IMR-90 (cell line): ENCODE measurements around the gene SRC. TPM values are rescaled to one million over a fixed set of nuclear protein-coding genes. Genes with fewer than 3 reads are reported as not detected.

Experiments used
- ATAC-seq: fragments of 200-7000 bp; cut with Tn5 transposase; 2 replicates; pipeline ENCODE4 v1.9.1; 2020; ENCODE audit warnings: low read depth, mild to moderate bottlenecking, moderate library complexity
- BruUV-seq: library from RNA; stranded (reverse); fragments of 400-500 nt; replicated peaks from 2 replicates; lab custom pipeline; 2021; lab: Mats Ljungman, UMichigan
- CTCF ChIA-PET: fragments of 300-600 bp; formaldehyde crosslinking; extraction: SDS; loops from one replicate; lab custom pipeline; 2021; ENCODE audit warnings: antibody characterized with exemption; lab: Yijun Ruan, JAX
- POLR2A ChIA-PET: fragments of 300-600 bp; sonication (Branson Sonifier 250); formaldehyde crosslinking; loops from one replicate; lab custom pipeline; 2022; ENCODE audit warnings: antibody characterized with exemption; ENCODE audit not compliant: unreplicated experiment; lab: Charles Lee
- DNase-seq: peaks from one replicate; pipeline ENCODE4 v3.0.0; 2013
- H2AFZ ChIP-seq: replicated peaks from 2 replicates; pipeline ENCODE3; 2013; ENCODE audit warnings: low read length, mild to moderate bottlenecking; ENCODE audit not compliant: poor library complexity
- H2AK5ac ChIP-seq: 2 replicates; pipeline ENCODE4 v1.6.1; 2013; ENCODE audit warnings: low read depth, low read length, inconsistent platforms
- H2AK9ac ChIP-seq: replicated peaks from 2 replicates; pipeline ENCODE3; 2013; ENCODE audit warnings: mild to moderate bottlenecking, low read depth, low read length, moderate library complexity; ENCODE audit not compliant: poor library complexity
- H2BK120ac ChIP-seq: 2 replicates; pipeline ENCODE4 v1.6.1; 2013; ENCODE audit warnings: low read depth, low read length, inconsistent platforms
- H2BK15ac ChIP-seq: 3 replicates; pipeline ENCODE4 v1.6.1; 2013; ENCODE audit warnings: low read depth, low read length, inconsistent platforms
- H2BK20ac ChIP-seq: 2 replicates; pipeline ENCODE4 v1.6.1; 2013; ENCODE audit warnings: low read depth, mild to moderate bottlenecking, inconsistent platforms, low read length, moderate library complexity
- H2BK5ac ChIP-seq: 2 replicates; pipeline ENCODE4 v1.6.1; 2013; ENCODE audit warnings: mild to moderate bottlenecking, low read depth, low read length, inconsistent platforms; ENCODE audit not compliant: poor library complexity, severe bottlenecking
- H3K14ac ChIP-seq: replicated peaks from 2 replicates; pipeline ENCODE4 v1.6.1; 2013; ENCODE audit warnings: low read depth, low read length, inconsistent platforms
- H3K18ac ChIP-seq: 2 replicates; pipeline ENCODE4 v1.6.1; 2013; ENCODE audit warnings: low read depth, low read length, control low read depth
- H3K23ac ChIP-seq: 2 replicates; pipeline ENCODE4 v1.6.1; 2013; ENCODE audit warnings: low read depth, low read length, inconsistent platforms
- H3K27ac ChIP-seq: 2 replicates; pipeline ENCODE4 v1.5.1; 2013; ENCODE audit warnings: mild to moderate bottlenecking, control low read depth, low read length; ENCODE audit not compliant: insufficient read depth
- H3K27me3 ChIP-seq: 2 replicates; pipeline ENCODE4 v1.6.1; 2013; ENCODE audit warnings: low read length; ENCODE audit not compliant: control insufficient read depth, insufficient read depth
- H3K36me3 ChIP-seq: 2 replicates; pipeline ENCODE4 v1.6.1; 2013; ENCODE audit warnings: low read length, mixed read lengths; ENCODE audit not compliant: control insufficient read depth, insufficient read depth
- H3K4ac ChIP-seq: 2 replicates; pipeline ENCODE4 v1.6.1; 2013; ENCODE audit warnings: low read depth, low read length, inconsistent platforms
- H3K4me1 ChIP-seq: 2 replicates; pipeline ENCODE4 v1.6.1; 2013; ENCODE audit warnings: low read length, mixed read lengths; ENCODE audit not compliant: control insufficient read depth, insufficient read depth
- H3K4me2 ChIP-seq: 2 replicates; pipeline ENCODE4 v1.6.1; 2013; ENCODE audit warnings: low read depth, mild to moderate bottlenecking, control low read depth, low read length, moderate library complexity
- H3K4me3 ChIP-seq: 2 replicates; pipeline ENCODE4 v1.5.1; 2013; ENCODE audit warnings: low read depth, mild to moderate bottlenecking, control low read depth, low read length, moderate library complexity; ENCODE audit not compliant: insufficient read depth
- H3K56ac ChIP-seq: 2 replicates; pipeline ENCODE4 v1.6.1; 2013; ENCODE audit warnings: low read length, inconsistent platforms; ENCODE audit not compliant: insufficient read depth; ENCODE audit errors: extremely low read depth
- H3K79me1 ChIP-seq, 2 experiments: 2 replicates each; pipeline ENCODE4 v1.6.1; 2013; ENCODE audit warnings: low read length in 2 of 2, inconsistent platforms in 1 of 2, low read depth in 1 of 2
- H3K9ac ChIP-seq: 2 replicates; pipeline ENCODE4 v1.6.1; 2013; ENCODE audit warnings: low read depth, low read length, control low read depth
- H3K9me1 ChIP-seq: 2 replicates; pipeline ENCODE4 v1.6.1; 2013; ENCODE audit warnings: low read length, inconsistent platforms; ENCODE audit not compliant: insufficient read depth
- H3K9me3 ChIP-seq: 2 replicates; pipeline ENCODE4 v1.6.1; 2013; ENCODE audit warnings: low read length; ENCODE audit not compliant: control insufficient read depth, insufficient read depth
- H4K20me1 ChIP-seq: 2 replicates; pipeline ENCODE4 v1.6.1; 2013; ENCODE audit warnings: low read length, inconsistent platforms; ENCODE audit not compliant: insufficient read depth
- H4K5ac ChIP-seq: 2 replicates; pipeline ENCODE4 v1.6.1; 2013; ENCODE audit warnings: mild to moderate bottlenecking, low read depth, low read length, control low read depth
- H4K8ac ChIP-seq, 2 experiments: 2 replicates each; pipeline ENCODE4 v1.6.1; 2013; ENCODE audit warnings: low read depth in 2 of 2, low read length in 2 of 2, control low read depth in 1 of 2, inconsistent platforms in 1 of 2
- H4K91ac ChIP-seq: 2 replicates; pipeline ENCODE4 v1.6.1; 2013; ENCODE audit warnings: low read depth, low read length, inconsistent platforms; ENCODE audit not compliant: insufficient read depth
- BHLHE40 ChIP-seq: fragments of 150-350 bp; IDR thresholded peaks from 2 replicates; pipeline ENCODE4 v1.6.1; 2016; ENCODE audit warnings: mild to moderate bottlenecking, low read depth, low read length
- CHD1 ChIP-seq: IDR thresholded peaks from 2 replicates; pipeline ENCODE4 v1.6.1; 2012; ENCODE audit warnings: low read depth, low read length, improper control_type of control experiment
- CTCF ChIP-seq: conservative IDR thresholded peaks from 2 replicates; pipeline ENCODE4 v1.5.1; 2012; ENCODE audit warnings: mild to moderate bottlenecking, low read depth, low read length, improper control_type of control experiment
- ELK1 ChIP-seq: fragments of 150-350 bp; IDR thresholded peaks from 2 replicates; pipeline ENCODE4 v1.6.1; 2016; ENCODE audit warnings: low read depth, mild to moderate bottlenecking, low read length, moderate library complexity, borderline replicate concordance
- FOS ChIP-seq: fragments of 150-350 bp; IDR thresholded peaks from 2 replicates; pipeline ENCODE4 v1.6.1; 2016; ENCODE audit warnings: low read depth, low read length
- MAFK ChIP-seq: IDR thresholded peaks from 2 replicates; pipeline ENCODE4 v1.6.1; 2012; ENCODE audit warnings: low read depth, low read length, improper control_type of control experiment
- MAZ ChIP-seq: IDR thresholded peaks from 2 replicates; pipeline ENCODE4 v1.6.1; 2012; ENCODE audit warnings: low read depth, mild to moderate bottlenecking, low read length, improper control_type of control experiment, moderate library complexity, borderline replicate concordance
- MXI1 ChIP-seq: IDR thresholded peaks from 2 replicates; pipeline ENCODE4 v1.6.1; 2012; ENCODE audit warnings: low read depth, mild to moderate bottlenecking, low read length, moderate library complexity, borderline replicate concordance
- NFE2L2 ChIP-seq: fragments of 150-350 bp; IDR thresholded peaks from 2 replicates; pipeline ENCODE4 v1.6.1; 2016; ENCODE audit warnings: low read depth, mild to moderate bottlenecking, low read length
- POLR2A ChIP-seq: IDR thresholded peaks from 2 replicates; pipeline ENCODE4 v1.6.1; 2012; ENCODE audit warnings: mild to moderate bottlenecking, low read depth, low read length
- RAD21 ChIP-seq: IDR thresholded peaks from 2 replicates; pipeline ENCODE4 v1.6.1; 2012; ENCODE audit warnings: low read length, improper control_type of control experiment
- RCOR1 ChIP-seq: IDR thresholded peaks from 2 replicates; pipeline ENCODE4 v1.6.1; 2012; ENCODE audit warnings: mild to moderate bottlenecking, low read length, improper control_type of control experiment; ENCODE audit not compliant: insufficient replicate concordance
- RFX5 ChIP-seq: IDR thresholded peaks from 2 replicates; pipeline ENCODE4 v1.8.0; 2012; ENCODE audit warnings: low read depth, mild to moderate bottlenecking, low read length, moderate library complexity
- USF2 ChIP-seq: fragments of 150-350 bp; IDR thresholded peaks from 2 replicates; pipeline ENCODE4 v1.6.1; 2017; ENCODE audit warnings: mild to moderate bottlenecking, antibody characterized with exemption, low read length, low read depth
- WGBS, 2 experiments: methylation state at CpG; one replicate each; pipeline versions ENCODE4 v1.1.5 to v1.1.7; 2013; ENCODE audit warnings: missing lambda C conversion rate in 2 of 2; ENCODE audit not compliant: insufficient read length in 1 of 2; ENCODE audit errors: extremely low coverage in 2 of 2; 5-methylcytosine and 5-hydroxymethylcytosine counted together
- dilution Hi-C: fragments of 300-500 bp; cut with HindIII; formaldehyde crosslinking; loops from one replicate; pipeline ENCODE4 v1.14.3; 2018; ENCODE audit warnings: low sequenced_read_pairs; ENCODE audit not compliant: unreplicated experiment
- in situ Hi-C: fragments of 300-500 bp; cut with MboI; formaldehyde crosslinking; loops from 3 replicates; pipeline ENCODE4 v1.14.3; 2019; ENCODE audit warnings: low sequenced_read_pairs, inconsistent platforms, mixed read lengths
- intact Hi-C: fragments of 100-400 bp; cut with micrococcal nuclease; formaldehyde crosslinking; loops from 2 replicates; pipeline ENCODE4 v1.10.0; 2022
- polyA plus RNA-seq, 3 experiments: library from polyadenylated mRNA; depleted of rRNA; stranded (reverse); fragments of >200 nt; gene quantifications; 2 replicates each; pipeline ENCODE4 v1.2.3, GENCODE V29; 2012; ENCODE audit warnings: low replicate concordance in 1 of 3
- total RNA-seq: library from RNA; depleted of rRNA; stranded (reverse); fragments of >200 nt; gene quantifications from 2 replicates; pipeline ENCODE4 v1.2.3, GENCODE V29; 2012

Gene SRC
- total and polyA plus RNA-seq, 2 of the 4 experiments (the other 2 are of a cell fraction) = 7.0 to 24.2 TPM

GRCh38 chr20:37366743-37367142 is 20.8 kb downstream of the SRC start:
- H2AFZ ChIP-seq = no peak overlapping the region
- DNase-seq (no peak), ATAC-seq (no peak)
- no peak overlapping the region for H3K4ac ChIP-seq
- no peak overlapping the region for H3K4me2 ChIP-seq
- peaks cover 1% of the 10 kb centered on the region; the same call in 1 of the 2 replicates for H3K4me1 ChIP-seq
- TF ChIP-seq RCOR1 (no peak), RFX5 (no peak), MXI1 (no peak), CHD1 (no peak), POLR2A (no peak), BHLHE40 (no peak), RAD21 (no peak), MAFK (no peak), ELK1 (no peak), MAZ (no peak), CTCF (no peak), FOS (no peak), USF2 (no peak), NFE2L2 (no peak)
- H4K8ac ChIP-seq = no peak overlapping the region
- H4K5ac ChIP-seq = no peak overlapping the region
- H3K9ac ChIP-seq = no peak overlapping the region
- peaks cover 22% of the 10 kb centered on the region for H3K36me3 ChIP-seq
- H3K27ac ChIP-seq = no peak overlapping the region
- no peak overlapping the region for H3K4me3 ChIP-seq
- H3K56ac ChIP-seq = no peak overlapping the region
- no peak overlapping the region for H3K18ac ChIP-seq
- no peaks in the 10 kb centered on the region; the same call in 1 of the 2 replicates for H3K9me1 ChIP-seq
- BruUV-seq = no TSS peak
- no peaks in the 10 kb centered on the region for H3K27me3 ChIP-seq
- intact Hi-C loops (no loop called here), dilution Hi-C loops (no loop called here), in situ Hi-C loops (no loop called here)
- no peak overlapping the region for H2AK5ac ChIP-seq
- no peak overlapping the region for H4K91ac ChIP-seq
- no CpG with 5 or more reads among the region's 2 CpGs for WGBS, 2 experiments
- CTCF ChIA-PET = no interaction called here
- H2BK15ac ChIP-seq = no peak overlapping the region
- H3K79me1 ChIP-seq = peaks cover 16 to 55% of the 10 kb centered on the region in 2 experiments; a peak in 3 of 4 replicates
- no peak overlapping the region for H3K14ac ChIP-seq
- no peak overlapping the region for H2BK20ac ChIP-seq
- H3K9me3 ChIP-seq = no peaks in the 10 kb centered on the region
- POLR2A ChIA-PET = no interaction called here
- H3K23ac ChIP-seq = no peak overlapping the region
- no peak overlapping the region for H2AK9ac ChIP-seq
- no peak overlapping the region for H2BK120ac ChIP-seq
- H2BK5ac ChIP-seq = no peak overlapping the region
- peaks cover 35% of the 10 kb centered on the region for H4K20me1 ChIP-seq
